Stomach (tissue), 4 donors: ENCODE data around the gene RASGRP1.

ENCODE experiments used
- EP300 ChIP-seq: sonication (generic); formaldehyde crosslinking; IDR thresholded peaks from one replicate; pipeline ENCODE4 v1.6.1; 2017; ENCODE audit warnings: antibody characterized with exemption
- POLR2A ChIP-seq, 4 donors: fragments of 450-650 bp; IDR thresholded peaks; one replicate each; pipeline ENCODE4 v1.6.1; 2016; ENCODE audit warnings: antibody characterized with exemption in 4 of 4, control low read depth in 2 of 4, mild to moderate bottlenecking in 1 of 4, moderate library complexity in 1 of 4
- POLR2AphosphoS5 ChIP-seq, 3 donors: sonication (generic); formaldehyde crosslinking; IDR thresholded peaks; one replicate each; pipeline ENCODE4 v1.6.1; 2016; ENCODE audit warnings: antibody characterized with exemption in 3 of 3
- TF ChIP-seq, protein P1 (sequence below), 7 experiments: fragments of 450-650 bp in 4 of 7; fragments of 200-600 bp in 3 of 7; sonication (generic) in 3 of 7; IDR thresholded peaks; one replicate each; pipeline ENCODE4 v1.5.1; 2016 to 2019; ENCODE audit warnings: antibody characterized with exemption in 7 of 7, control low read depth in 2 of 7, mild to moderate bottlenecking in 1 of 7

DNA sequence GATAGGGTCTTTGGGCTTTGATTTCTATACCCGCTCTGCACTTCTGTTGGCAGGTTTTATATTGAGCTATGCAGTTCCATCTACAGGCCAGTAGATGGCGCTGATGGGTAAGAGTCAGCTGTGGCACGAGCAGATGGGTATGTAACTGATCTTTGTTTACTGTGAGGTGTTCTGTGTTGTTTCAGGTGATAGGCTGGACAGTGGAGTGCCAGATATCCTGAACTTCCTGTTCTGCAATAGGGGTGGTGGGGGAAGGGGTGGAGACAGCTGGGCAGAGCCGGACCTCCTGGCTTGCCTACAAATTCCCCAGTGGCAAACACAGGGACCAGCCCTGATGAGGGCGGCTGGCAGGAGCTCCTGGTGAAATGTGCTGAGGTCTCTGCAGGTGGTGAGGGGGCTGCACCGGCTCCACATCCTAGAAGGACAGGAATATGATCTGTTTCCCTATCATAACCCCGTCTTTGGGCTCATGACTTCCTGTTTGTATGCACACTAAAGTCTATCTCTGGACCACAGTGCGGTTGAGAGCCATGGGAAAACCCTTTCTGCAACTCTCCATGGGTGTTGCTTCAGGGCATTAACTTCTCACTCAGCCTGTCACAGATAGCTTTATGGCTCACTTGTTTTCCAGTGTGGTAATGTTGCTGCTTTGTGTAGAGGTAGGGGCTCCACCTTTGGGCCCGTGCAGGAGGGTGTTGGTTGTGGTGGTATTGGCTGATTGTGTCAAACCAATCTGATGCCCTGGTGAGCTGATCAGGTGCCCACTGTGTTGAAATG lies 124.1 kb downstream of the RASGRP1 start:
- TF ChIP-seq, protein P1, sequence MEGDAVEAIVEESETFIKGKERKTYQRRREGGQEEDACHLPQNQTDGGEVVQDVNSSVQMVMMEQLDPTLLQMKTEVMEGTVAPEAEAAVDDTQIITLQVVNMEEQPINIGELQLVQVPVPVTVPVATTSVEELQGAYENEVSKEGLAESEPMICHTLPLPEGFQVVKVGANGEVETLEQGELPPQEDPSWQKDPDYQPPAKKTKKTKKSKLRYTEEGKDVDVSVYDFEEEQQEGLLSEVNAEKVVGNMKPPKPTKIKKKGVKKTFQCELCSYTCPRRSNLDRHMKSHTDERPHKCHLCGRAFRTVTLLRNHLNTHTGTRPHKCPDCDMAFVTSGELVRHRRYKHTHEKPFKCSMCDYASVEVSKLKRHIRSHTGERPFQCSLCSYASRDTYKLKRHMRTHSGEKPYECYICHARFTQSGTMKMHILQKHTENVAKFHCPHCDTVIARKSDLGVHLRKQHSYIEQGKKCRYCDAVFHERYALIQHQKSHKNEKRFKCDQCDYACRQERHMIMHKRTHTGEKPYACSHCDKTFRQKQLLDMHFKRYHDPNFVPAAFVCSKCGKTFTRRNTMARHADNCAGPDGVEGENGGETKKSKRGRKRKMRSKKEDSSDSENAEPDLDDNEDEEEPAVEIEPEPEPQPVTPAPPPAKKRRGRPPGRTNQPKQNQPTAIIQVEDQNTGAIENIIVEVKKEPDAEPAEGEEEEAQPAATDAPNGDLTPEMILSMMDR (IDR thresholded peaks at IDR 0.05): peak in 5 of 7 experiments; percentile 83 to 96 (median 89)
- TF ChIP-seq POLR2A (IDR thresholded peaks at IDR 0.05): no peak
- TF ChIP-seq POLR2AphosphoS5 (IDR thresholded peaks at IDR 0.05): peak in 1 of 3 donors; percentile 12
- no peak for TF ChIP-seq EP300
